Activated effector memory CD4-positive, alpha-beta T cell treated with Interleukin-2 at 50 U/mL for 16 hours (primary cell): Measurements from ENCODE around the gene MDK.
A peak's percentile ranks its signal among the peaks of the same experiment; 100 is the strongest.

Source experiments
- DNase-seq: peaks from one replicate; pipeline ENCODE4 v3.0.0-alpha.2; 2020

Gene MDK

DNA sequence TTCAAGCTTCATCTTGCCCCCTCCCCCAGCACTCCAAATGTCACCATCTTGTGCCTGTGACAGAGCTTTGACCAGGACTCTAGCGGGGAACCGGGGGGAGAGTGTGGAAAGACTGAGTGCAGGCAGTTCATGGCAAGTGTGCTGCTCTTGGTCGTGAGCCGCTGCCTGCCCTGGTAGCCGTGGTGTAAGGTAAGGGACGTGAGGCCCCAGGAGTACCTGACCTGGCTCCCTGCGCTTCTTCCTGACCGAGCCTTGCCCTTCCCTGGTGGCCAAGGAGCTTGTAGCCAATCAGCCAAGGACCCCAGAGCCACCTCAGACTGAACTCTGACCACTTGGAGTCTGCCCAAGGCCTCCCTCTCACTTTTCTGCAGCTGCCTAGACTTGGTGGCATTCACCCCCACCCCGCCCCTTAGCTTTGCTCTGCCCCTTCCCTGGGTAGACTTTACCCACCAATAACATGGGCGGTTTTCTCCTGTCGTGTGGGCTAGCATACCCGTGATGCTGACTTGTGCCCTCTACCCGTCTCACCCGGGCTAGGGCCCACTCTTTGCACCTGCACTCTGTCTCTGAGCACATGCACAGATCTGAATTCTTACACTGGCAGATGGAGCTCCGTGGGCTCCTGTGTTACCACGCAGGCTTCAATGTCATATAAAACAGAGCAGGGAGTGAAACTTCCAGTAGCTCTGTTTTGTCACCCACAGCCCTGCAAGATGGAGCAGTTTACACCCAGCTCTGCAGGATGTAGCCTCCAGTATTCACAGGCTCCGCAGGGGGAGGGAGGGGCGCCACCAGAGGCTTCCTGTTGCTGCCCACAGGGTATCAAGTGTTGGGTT lies 32.7 kb upstream of the MDK start:
- peak; percentile 58 for DNase-seq

GRCh38 chr11:46350695-46351094 lies 30.8 kb upstream of the MDK start:
- no peak for DNase-seq

- DNase-seq: no peak
Observed at GRCh38 chr11:46351148-46351547, 30.3 kb upstream of the MDK start.

DNA sequence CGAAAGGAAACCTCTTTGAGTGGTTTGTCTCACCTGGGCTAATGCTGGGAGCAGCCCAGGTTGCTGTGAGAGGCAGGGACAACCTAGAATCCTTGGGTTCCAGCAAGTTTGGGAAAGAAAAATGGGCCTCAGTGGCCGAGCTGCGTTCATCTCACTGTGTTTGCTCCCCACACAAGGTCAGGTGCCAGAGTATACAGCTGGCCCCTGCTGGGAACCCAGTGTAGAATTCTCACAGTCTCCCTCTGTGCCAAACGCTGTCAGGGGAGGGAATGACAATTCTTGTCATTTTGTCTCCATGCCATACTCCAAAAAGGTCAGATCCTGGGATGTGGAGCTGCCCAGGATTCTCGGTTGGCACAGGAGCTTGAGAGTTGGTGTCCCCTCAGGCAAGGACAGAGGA lies 29.9 kb upstream of the MDK start:
- no peak for DNase-seq

GRCh38 chr11:46352063-46352841 lies 29.2 kb upstream of the MDK start:
- DNase-seq: peak; percentile 68

DNA sequence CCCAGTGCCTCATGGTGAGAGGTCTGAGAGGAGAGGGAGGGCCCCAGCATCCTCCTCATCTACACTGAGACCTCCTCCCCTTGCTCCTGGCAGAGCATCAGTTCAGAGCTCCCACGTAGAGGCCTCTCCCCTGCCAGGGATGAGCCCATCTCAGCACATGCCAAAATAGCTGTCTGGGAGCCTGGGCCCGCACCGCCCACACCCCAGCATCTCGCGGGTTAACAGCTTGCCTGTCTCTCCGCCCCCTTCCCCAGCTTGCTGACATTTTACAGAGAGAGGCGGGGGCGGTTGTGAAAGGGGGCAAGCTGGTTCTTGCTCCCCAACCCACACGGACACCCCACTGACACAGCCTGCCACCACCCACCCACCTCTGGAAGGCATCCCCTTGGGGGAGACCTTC lies 27.8 kb upstream of the MDK start:
- DNase-seq: no peak

DNA sequence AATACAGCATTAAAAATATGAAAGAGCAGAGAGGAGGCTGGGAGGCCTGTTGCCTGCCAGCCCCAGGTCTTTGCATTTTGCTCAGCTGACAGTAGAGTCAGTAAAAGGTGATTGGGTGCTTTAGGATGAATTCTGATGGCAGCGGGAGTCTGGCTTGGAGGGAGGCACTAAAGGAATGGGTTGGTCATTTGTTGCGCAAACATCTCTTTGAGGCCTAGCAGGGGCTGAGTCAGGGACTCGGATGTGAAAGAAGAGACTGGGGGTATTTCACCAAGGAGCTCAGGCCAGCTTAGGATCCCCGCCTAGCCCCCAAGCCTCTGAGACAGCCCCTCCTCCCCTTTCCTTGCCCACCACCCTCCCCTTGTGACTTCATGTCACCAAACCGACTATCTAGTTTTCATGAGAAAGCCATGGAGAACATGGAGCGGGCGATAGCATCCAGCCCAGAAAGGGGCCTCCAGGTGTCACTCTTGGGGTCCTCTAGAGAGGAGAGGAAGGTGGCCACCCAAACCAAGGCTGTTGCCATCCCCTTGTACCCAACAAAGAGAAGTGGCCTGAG lies 24.5 kb upstream of the MDK start:
- no peak for DNase-seq

GRCh38 chr11:46357483-46357936 lies 24.0 kb upstream of the MDK start:
- no peak for DNase-seq

- no peak for DNase-seq
Observed at GRCh38 chr11:46359953-46360352, 21.5 kb upstream of the MDK start.

- DNase-seq: no peak
Observed at GRCh38 chr11:46360878-46361277, 20.6 kb upstream of the MDK start.

GRCh38 chr11:46361283-46362155 lies 19.9 kb upstream of the MDK start:
- peak; percentile 52 for DNase-seq

DNA sequence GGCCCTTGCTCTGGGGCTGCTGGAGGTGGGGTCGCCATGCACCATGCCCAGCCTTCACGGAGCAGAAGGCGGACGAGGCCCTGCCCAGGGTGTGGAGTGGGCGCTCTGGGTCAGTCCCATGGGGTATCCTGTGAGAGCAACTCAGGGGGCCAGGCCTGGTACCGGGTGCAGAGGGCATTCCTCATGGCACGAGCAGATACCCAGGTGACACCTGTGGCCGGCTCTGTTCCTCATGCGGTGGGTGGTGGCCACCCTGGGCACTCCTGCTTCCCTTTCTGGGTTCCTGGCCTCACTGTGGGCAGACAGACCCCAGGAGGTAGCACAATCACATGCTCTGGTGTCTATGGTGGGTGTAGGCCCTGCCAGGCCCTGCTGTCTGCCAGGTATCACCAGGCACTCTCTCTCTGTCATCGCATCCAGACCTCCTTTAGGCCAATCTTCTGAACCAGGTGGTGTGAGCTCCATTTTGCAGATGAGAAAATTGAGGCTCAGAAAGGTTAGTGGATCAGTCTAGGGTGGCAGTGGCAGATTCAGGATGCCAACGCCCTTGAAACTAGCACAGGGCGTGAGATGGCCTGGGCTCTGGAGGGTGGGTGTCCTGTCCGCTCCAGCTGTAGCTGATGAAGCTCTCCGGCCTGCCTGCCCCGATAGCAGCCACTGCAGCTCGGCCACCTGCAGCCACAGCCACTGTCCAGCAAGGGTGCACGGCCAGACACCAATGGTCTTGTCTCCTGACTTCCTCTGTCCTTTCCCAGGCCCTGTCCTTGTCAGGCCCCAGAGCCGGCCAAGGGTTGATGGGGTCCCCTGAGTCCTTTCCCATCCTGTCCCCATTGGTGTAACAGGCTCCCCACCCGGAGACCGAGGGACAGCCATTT lies 19.1 kb upstream of the MDK start:
- no peak for DNase-seq

DNA sequence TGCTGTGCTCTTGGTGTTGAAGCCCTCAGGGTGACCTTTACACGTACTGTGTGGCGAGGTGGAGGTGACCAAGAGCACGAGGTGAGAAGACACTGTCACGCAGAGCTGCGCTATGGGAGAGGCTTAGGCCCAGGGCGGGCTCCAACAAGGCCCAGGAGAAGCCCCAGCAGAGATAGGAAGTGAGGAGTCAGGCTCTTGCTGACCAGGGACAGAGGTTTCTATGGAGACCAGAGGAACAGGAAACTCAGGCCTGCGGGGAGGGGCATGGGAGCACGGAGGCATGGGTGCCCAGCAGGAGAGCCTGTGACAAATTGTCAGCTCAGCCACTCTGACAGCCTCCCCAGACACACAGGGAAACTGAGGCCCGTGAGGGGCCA lies 18.4 kb upstream of the MDK start:
- no peak for DNase-seq

GRCh38 chr11:46363455-46364005 lies 17.9 kb upstream of the MDK start:
- no peak for DNase-seq

GRCh38 chr11:46364056-46364455 lies 17.4 kb upstream of the MDK start:
- DNase-seq: no peak

- DNase-seq: no peak
Observed at GRCh38 chr11:46364791-46365190, 16.7 kb upstream of the MDK start.

DNA sequence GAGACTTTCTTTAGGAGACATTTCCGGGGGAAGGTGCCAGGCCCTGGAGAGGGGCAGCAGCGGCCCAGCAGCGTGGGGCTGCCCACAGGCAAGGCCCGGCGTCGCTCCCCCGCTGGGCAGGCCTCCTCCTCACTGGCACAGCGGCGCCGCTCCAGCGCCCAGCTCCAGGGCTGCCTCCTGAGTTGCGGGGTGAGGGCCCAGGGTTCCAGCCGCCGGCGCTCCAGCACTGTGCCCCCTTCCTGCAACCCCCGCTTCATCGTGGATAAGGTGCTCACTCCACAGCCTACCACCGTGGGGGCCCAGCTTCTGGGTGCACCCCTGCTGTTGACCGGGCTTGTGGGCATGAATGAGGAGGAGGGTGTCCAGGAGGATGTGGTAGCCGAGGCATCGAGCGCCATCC lies 15.2 kb upstream of the MDK start:
- DNase-seq: no peak

DNA sequence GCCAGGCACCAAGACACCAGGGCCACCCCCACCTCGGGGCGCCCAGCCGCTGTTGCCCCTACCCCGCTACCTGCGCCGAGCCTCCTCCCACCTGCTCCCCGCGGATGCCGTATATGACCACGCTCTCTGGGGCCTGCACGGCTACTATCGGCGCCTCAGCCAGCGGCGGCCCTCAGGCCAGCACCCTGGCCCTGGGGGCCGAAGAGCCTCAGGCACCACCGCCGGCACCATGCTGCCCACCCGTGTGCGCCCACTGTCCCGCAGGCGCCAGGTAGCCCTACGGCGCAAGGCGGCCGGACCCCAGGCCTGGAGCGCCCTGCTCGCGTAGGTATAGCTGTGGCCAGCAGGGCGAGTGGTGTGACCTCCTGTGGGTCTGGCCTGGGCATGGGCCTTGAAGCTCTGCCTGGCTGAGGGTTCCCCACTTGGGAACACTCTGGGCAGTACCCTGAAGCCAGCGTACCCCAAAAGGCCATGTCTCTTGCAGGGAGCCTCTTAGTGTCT lies 14.8 kb upstream of the MDK start:
- no peak for DNase-seq

GRCh38 chr11:46367244-46367915 lies 14.1 kb upstream of the MDK start:
- DNase-seq: peak; percentile 64

GRCh38 chr11:46367916-46368267 lies 13.6 kb upstream of the MDK start:
- no peak for DNase-seq
